Testis (tissue), 3 donors: Measurements from ENCODE around the gene GRM7. TPM values are rescaled to one million over a fixed set of nuclear protein-coding genes. Genes with fewer than 3 reads are reported as not detected.

Source experiments
- DNase-seq: peaks from one replicate; pipeline ENCODE4 v3.0.0-alpha.2; 2019
- H3K27ac ChIP-seq, 2 donors: fragments of 200-600 bp; sonication (generic); one replicate each; pipeline ENCODE4 v1.5.1; 2019
- H3K27me3 ChIP-seq: fragments of 200-600 bp; sonication (generic); one replicate; pipeline ENCODE4 v1.5.1; 2019
- H3K36me3 ChIP-seq: fragments of 200-600 bp; sonication (generic); one replicate; pipeline ENCODE4 v1.5.1; 2017; ENCODE audit warnings: low read depth; ENCODE audit errors: missing control alignments
- H3K4me1 ChIP-seq: fragments of 200-600 bp; sonication (generic); one replicate; pipeline ENCODE4 v1.5.1; 2019
- H3K4me3 ChIP-seq, 2 donors: fragments of 200-600 bp; sonication (generic); one replicate each; pipeline ENCODE4 v1.5.1; 2017 to 2019
- H3K9me3 ChIP-seq: fragments of 200-600 bp; sonication (generic); one replicate; pipeline ENCODE4 v1.5.1; 2017
- CTCF ChIP-seq, 3 experiments: fragments of 450-650 bp in 2 of 3; fragments of 200-600 bp in 1 of 3; sonication (generic) in 1 of 3; IDR thresholded peaks; one replicate each; pipeline ENCODE4 v1.5.1; 2016 to 2019; ENCODE audit warnings: antibody characterized with exemption in 3 of 3, mild to moderate bottlenecking in 2 of 3, moderate library complexity in 1 of 3
- POLR2A ChIP-seq: fragments of 450-650 bp; IDR thresholded peaks from one replicate; pipeline ENCODE4 v1.6.1; 2017; ENCODE audit warnings: antibody characterized with exemption, mild to moderate bottlenecking, moderate library complexity
- WGBS, 2 donors: methylation state at CpG; one replicate each; pipeline ENCODE4 v1.1.5; 2018; 5-methylcytosine and 5-hydroxymethylcytosine counted together
- intact Hi-C: fragments of 100-400 bp; cut with DNase I; formaldehyde crosslinking; loops from one replicate; pipeline ENCODE4 v1.15.1; 2023; ENCODE audit warnings: low total_unique reads
- polyA plus RNA-seq: library from polyadenylated mRNA; stranded (reverse); fragments of 350-450 nt; fragmentation: Illumina TruSeq; extraction: RNeasy Lipid Tissue Mini Kit (QIAGEN cat#74804); gene quantifications from one replicate; pipeline ENCODE4 v1.2.3, GENCODE V29; 2014; ENCODE audit warnings: low read depth, low replicate concordance; ENCODE audit not compliant: insufficient read depth
- total RNA-seq, 2 donors: library from RNA; depleted of rRNA; stranded (reverse); fragments of >200 nt; gene quantifications; one replicate each; pipeline ENCODE4 v1.2.3, GENCODE V29; 2016

Gene GRM7
- total and polyA plus RNA-seq, 3 donors from 2014 or later, result 2.0 to 3.2 (median 2.7) TPM

DNA sequence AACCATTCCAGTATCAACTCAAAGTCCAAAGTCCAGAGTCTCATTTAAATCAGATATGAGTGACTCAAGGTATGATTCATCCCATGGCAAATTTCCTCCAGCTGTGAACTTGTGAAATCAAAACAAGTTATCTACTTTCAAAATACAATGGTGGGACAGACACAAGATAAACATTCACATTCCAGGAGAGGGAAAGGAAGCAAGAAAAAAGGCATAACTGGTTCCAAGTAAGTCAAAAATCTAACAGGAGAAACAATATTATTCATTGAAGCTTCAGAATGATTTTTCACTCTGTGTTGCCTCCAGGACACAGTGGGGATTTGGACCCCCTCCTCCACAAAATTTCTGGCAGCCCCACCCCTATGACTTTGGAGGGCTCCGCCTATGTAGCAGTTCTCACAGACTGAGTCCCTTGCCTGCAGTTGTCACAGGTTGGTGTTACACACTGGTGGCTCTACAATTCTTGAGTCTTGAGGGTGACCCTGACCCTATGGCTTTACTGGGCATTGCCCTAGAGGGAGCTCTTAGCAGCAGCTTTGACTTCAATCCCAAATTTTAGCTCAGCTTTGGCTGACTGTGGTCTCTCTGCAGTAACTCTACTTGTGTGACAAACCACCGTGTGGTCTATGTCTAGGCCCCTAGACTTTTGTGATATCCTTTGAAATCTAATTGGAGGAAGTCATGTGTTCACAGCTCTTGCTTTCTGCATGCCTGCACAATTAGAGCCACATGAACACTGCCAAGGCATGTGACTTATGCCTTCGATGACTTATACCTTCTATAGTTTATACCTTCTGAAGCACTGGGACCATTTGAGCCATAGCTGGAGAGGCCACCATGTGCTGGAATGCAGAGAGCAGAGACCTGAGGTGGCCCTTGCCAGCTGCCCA, 644.2 kb downstream of the GRM7 start:
- Histone ChIP-seq H3K4me3 (no peak overlapping the region), H3K4me1 (no peaks in the 10 kb centered on the region), H3K36me3 (no peaks in the 10 kb centered on the region), H3K9me3 (no peaks in the 10 kb centered on the region), H3K27ac (no peak overlapping the region), H3K27me3 (no peaks in the 10 kb centered on the region)
- TF ChIP-seq CTCF (IDR thresholded peaks at IDR 0.05) (no peak), POLR2A (no peak)
- intact Hi-C loops, result no loop called here
- 86 to 93% methylated on average over 2 to 3 of the region's 3 CpGs for WGBS, 2 donors
- DNase-seq, result no peak

DNA sequence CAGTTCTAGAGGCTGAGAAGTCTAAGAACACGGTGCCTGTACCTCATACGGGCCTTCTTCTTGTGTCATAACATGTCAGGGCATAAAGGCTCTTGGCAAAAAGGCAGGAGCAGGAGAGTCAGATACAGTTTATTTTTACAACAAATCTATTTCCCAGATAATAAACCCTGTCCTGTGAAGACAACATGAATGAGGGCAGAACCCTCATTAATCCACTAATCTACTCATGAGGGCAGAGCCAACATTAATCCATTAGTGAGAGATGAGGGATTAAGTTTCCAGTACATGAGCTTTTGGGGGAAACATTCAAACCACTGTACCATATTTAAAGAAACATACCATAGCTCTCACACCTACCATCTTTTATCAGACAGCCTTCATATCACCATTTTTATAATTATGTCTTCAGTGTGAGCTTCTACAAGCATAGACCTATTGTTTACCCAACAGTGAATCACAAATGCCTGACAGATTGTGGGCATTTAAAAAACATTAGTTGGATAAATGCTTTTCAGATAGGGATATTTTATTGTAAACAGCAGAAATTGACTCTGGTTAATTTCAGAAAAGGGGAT, 645.8 kb downstream of the GRM7 start:
- DNase-seq, result no peak
- Histone ChIP-seq H3K36me3 (no peaks in the 10 kb centered on the region), H3K27ac (no peak overlapping the region), H3K9me3 (no peaks in the 10 kb centered on the region), H3K4me3 (no peak overlapping the region), H3K27me3 (no peaks in the 10 kb centered on the region), H3K4me1 (no peaks in the 10 kb centered on the region)
- TF ChIP-seq CTCF (IDR thresholded peaks at IDR 0.05), result no peak
- TF ChIP-seq POLR2A, result no peak
- WGBS, 2 donors, result 97 to 100% methylated on average over 2 of the region's 2 CpGs
- intact Hi-C loops, result no loop called here

GRCh38 chr3:7508821-7509220, 647.9 kb downstream of the GRM7 start:
- intact Hi-C loops, result no loop called here
- no peaks in the 10 kb centered on the region for H3K9me3 ChIP-seq
- H3K36me3 ChIP-seq, result no peaks in the 10 kb centered on the region
- DNase-seq, result no peak
- H3K4me1 ChIP-seq, result no peaks in the 10 kb centered on the region
- H3K27me3 ChIP-seq, result no peaks in the 10 kb centered on the region
- no peak overlapping the region for H3K4me3 ChIP-seq
- TF ChIP-seq CTCF (IDR thresholded peaks at IDR 0.05) (no peak), POLR2A (no peak)
- no peak overlapping the region for H3K27ac ChIP-seq
- WGBS, 2 donors, result 60 to 71% methylated on average over 2 of the region's 2 CpGs

DNA sequence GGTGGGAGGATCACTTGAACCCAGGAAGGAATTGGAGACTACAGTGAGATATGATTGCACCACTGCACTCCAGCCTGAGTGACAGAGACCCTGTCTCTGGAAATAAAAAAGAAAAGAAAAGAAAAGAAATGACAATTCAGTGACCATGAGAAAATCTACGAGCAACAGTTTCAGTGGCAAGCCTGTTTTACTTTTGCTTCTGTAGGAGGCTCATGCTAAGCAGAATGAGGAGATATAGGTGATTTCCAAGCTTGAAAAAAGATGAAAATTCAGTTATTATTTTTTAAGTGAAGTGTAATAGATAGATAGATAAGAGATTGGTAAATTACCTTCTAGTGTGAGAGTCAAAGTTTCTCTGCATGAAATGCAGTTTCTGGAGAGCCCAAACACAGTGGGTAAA, 651.1 kb downstream of the GRM7 start:
- no peak overlapping the region for H3K27ac ChIP-seq
- no peaks in the 10 kb centered on the region for H3K9me3 ChIP-seq
- H3K4me1 ChIP-seq, result no peaks in the 10 kb centered on the region
- intact Hi-C loops, result no loop called here
- no peaks in the 10 kb centered on the region for H3K27me3 ChIP-seq
- no peak overlapping the region for H3K4me3 ChIP-seq
- no peak for DNase-seq
- no peak for TF ChIP-seq CTCF (IDR thresholded peaks at IDR 0.05)
- TF ChIP-seq POLR2A, result no peak
- no peaks in the 10 kb centered on the region for H3K36me3 ChIP-seq
- WGBS, 2 donors, result 85 to 89% methylated on average over 1 of the region's 1 CpG
